K562 (cell line): ENCODE data around the gene ACER1. TPM values are rescaled to one million over a fixed set of nuclear protein-coding genes. Genes with fewer than 3 reads are reported as not detected.

Experiments
- polyA plus RNA-seq, 8 experiments: library from polyadenylated mRNA; depleted of rRNA in 4 of 8; stranded (reverse) in 5 of 8; unstranded in 3 of 8; fragments of >200 nt; fragmentation: Nextera tagmentation in 2 of 8; fragmentation: Illumina TruSeq in 1 of 8; extraction: Ambion mirVana in 2 of 8; extraction: Trizol in 1 of 8; gene quantifications; 2 replicates each; pipeline versions ENCODE4 v1.2.1 to v1.2.3, GENCODE V29; 2011 to 2014; ENCODE audit warnings: inconsistent platforms in 1 of 8, missing spikeins in 1 of 8
- total RNA-seq, 7 experiments: library from RNA; depleted of rRNA in 6 of 7; stranded (reverse); fragments of >200 nt in 6 of 7; fragmentation: Illumina TruSeq in 2 of 7; extraction: Trizol in 2 of 7; gene quantifications; 2 replicates each; pipeline versions ENCODE4 v1.2.1 to v1.2.3, GENCODE V29; 2011 to 2021; ENCODE audit warnings: low replicate concordance in 1 of 7
- TF ChIP-seq, protein P1 (sequence below): fragments of 450-650 bp; IDR thresholded peaks from 2 replicates; pipeline ENCODE4 v1.6.1; 2016; ENCODE audit warnings: mild to moderate bottlenecking, moderate library complexity

The ACER1 gene
- total and polyA plus RNA-seq, 9 of the 15 experiments (the other 6 are each of a cell fraction or from before 2014, with no cell fraction given), result not detected

DNA sequence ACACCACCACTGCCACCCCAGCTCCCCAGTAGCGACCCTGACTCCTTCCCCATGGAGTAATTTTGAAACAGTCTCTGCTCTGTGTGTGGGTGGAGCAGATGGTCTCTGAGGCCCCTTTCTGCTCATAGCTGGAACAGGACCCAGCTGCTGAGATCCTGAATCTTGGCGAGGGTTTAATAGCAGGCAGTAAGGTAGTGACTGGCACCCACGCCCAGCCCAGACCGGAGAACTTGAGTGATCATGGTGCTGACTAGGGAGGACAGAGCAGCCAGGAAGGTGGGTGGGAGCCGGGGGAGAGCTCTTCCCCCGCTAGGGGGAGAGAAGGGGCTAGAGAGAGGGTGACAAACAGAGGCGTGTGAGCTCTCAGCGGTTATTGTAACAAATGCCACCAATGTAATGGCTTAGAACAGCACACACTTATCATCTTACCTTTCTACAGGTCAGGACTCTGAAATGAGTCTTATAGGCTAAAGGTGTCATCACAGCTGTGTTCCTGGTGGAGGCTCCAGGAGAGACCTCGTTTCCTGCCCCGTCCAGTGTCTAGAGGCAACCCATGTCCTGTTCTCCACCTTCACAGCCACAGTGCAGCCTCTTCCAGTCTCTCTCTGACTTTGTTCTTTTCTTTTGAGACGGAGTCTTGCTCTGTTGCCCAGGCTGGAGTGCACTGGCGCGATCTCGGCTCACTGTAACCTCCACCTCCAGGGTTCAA lies 7.2 kb upstream of the ACER1 start (continued):
- TF ChIP-seq, protein P1, sequence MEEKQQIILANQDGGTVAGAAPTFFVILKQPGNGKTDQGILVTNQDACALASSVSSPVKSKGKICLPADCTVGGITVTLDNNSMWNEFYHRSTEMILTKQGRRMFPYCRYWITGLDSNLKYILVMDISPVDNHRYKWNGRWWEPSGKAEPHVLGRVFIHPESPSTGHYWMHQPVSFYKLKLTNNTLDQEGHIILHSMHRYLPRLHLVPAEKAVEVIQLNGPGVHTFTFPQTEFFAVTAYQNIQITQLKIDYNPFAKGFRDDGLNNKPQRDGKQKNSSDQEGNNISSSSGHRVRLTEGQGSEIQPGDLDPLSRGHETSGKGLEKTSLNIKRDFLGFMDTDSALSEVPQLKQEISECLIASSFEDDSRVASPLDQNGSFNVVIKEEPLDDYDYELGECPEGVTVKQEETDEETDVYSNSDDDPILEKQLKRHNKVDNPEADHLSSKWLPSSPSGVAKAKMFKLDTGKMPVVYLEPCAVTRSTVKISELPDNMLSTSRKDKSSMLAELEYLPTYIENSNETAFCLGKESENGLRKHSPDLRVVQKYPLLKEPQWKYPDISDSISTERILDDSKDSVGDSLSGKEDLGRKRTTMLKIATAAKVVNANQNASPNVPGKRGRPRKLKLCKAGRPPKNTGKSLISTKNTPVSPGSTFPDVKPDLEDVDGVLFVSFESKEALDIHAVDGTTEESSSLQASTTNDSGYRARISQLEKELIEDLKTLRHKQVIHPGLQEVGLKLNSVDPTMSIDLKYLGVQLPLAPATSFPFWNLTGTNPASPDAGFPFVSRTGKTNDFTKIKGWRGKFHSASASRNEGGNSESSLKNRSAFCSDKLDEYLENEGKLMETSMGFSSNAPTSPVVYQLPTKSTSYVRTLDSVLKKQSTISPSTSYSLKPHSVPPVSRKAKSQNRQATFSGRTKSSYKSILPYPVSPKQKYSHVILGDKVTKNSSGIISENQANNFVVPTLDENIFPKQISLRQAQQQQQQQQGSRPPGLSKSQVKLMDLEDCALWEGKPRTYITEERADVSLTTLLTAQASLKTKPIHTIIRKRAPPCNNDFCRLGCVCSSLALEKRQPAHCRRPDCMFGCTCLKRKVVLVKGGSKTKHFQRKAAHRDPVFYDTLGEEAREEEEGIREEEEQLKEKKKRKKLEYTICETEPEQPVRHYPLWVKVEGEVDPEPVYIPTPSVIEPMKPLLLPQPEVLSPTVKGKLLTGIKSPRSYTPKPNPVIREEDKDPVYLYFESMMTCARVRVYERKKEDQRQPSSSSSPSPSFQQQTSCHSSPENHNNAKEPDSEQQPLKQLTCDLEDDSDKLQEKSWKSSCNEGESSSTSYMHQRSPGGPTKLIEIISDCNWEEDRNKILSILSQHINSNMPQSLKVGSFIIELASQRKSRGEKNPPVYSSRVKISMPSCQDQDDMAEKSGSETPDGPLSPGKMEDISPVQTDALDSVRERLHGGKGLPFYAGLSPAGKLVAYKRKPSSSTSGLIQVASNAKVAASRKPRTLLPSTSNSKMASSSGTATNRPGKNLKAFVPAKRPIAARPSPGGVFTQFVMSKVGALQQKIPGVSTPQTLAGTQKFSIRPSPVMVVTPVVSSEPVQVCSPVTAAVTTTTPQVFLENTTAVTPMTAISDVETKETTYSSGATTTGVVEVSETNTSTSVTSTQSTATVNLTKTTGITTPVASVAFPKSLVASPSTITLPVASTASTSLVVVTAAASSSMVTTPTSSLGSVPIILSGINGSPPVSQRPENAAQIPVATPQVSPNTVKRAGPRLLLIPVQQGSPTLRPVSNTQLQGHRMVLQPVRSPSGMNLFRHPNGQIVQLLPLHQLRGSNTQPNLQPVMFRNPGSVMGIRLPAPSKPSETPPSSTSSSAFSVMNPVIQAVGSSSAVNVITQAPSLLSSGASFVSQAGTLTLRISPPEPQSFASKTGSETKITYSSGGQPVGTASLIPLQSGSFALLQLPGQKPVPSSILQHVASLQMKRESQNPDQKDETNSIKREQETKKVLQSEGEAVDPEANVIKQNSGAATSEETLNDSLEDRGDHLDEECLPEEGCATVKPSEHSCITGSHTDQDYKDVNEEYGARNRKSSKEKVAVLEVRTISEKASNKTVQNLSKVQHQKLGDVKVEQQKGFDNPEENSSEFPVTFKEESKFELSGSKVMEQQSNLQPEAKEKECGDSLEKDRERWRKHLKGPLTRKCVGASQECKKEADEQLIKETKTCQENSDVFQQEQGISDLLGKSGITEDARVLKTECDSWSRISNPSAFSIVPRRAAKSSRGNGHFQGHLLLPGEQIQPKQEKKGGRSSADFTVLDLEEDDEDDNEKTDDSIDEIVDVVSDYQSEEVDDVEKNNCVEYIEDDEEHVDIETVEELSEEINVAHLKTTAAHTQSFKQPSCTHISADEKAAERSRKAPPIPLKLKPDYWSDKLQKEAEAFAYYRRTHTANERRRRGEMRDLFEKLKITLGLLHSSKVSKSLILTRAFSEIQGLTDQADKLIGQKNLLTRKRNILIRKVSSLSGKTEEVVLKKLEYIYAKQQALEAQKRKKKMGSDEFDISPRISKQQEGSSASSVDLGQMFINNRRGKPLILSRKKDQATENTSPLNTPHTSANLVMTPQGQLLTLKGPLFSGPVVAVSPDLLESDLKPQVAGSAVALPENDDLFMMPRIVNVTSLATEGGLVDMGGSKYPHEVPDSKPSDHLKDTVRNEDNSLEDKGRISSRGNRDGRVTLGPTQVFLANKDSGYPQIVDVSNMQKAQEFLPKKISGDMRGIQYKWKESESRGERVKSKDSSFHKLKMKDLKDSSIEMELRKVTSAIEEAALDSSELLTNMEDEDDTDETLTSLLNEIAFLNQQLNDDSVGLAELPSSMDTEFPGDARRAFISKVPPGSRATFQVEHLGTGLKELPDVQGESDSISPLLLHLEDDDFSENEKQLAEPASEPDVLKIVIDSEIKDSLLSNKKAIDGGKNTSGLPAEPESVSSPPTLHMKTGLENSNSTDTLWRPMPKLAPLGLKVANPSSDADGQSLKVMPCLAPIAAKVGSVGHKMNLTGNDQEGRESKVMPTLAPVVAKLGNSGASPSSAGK, result no peak
